Peyer's patch (tissue), 4 donors: ENCODE measurements around the gene UMOD. TPM values are rescaled to one million over a fixed set of nuclear protein-coding genes. Genes with fewer than 3 reads are reported as not detected.
A peak's percentile ranks its signal among the peaks of the same experiment; 100 is the strongest.

Source experiments
- DNase-seq, 3 donors: peaks; one replicate each; pipeline ENCODE4 v3.0.0-alpha.2; 2017 to 2019
- H3K27ac ChIP-seq, 4 donors: fragments of 200-600 bp; sonication (generic); one replicate each; pipeline ENCODE4 v1.5.1; 2016 to 2019
- H3K27me3 ChIP-seq, 2 donors: fragments of 200-600 bp; sonication (generic); one replicate each; pipeline ENCODE4 v1.5.1; 2019
- H3K36me3 ChIP-seq, 3 donors: fragments of 200-600 bp; sonication (generic); one replicate each; pipeline ENCODE4 v1.5.1; 2016 to 2019
- H3K4me1 ChIP-seq, 4 donors: fragments of 200-600 bp; sonication (generic); one replicate each; pipeline ENCODE4 v1.5.1; 2016 to 2019
- H3K4me3 ChIP-seq, 4 donors: fragments of 200-600 bp; sonication (generic); 1 replicate in 3 of 4; 2 replicates in 1 of 4; pipeline ENCODE4 v1.5.1; 2016 to 2019; ENCODE audit warnings: mild to moderate bottlenecking in 1 of 4
- H3K9me3 ChIP-seq, 4 donors: fragments of 200-600 bp; sonication (generic); one replicate each; pipeline ENCODE4 v1.5.1; 2016 to 2019; ENCODE audit warnings: mild to moderate bottlenecking in 1 of 4
- CTCF ChIP-seq, 6 experiments: fragments of 450-650 bp in 4 of 6; fragments of 200-600 bp in 2 of 6; sonication (generic) in 1 of 6; IDR thresholded peaks; one replicate each; pipeline ENCODE4 v1.5.1; 2017 to 2019; ENCODE audit warnings: antibody characterized with exemption in 6 of 6, mild to moderate bottlenecking in 3 of 6, moderate library complexity in 1 of 6
- POLR2A ChIP-seq, 2 donors: fragments of 450-650 bp; IDR thresholded peaks; one replicate each; pipeline ENCODE4 v1.5.1; 2017; ENCODE audit warnings: antibody characterized with exemption in 2 of 2, mild to moderate bottlenecking in 2 of 2, moderate library complexity in 2 of 2
- total RNA-seq, 4 donors: library from RNA; depleted of rRNA; stranded (reverse); fragments of >200 nt; gene quantifications; one replicate each; pipeline ENCODE4 v1.1.0, GENCODE V29; 2016

Gene UMOD
- total RNA-seq, 4 donors from 2014 or later = not detected

GRCh38 chr16:20397468-20398074 is 45.1 kb upstream of the UMOD start:
- H3K4me1 ChIP-seq = no peaks in the 10 kb centered on the region
- H3K9me3 ChIP-seq = no peaks in the 10 kb centered on the region
- TF ChIP-seq CTCF (IDR thresholded peaks at IDR 0.05) = no peak
- TF ChIP-seq POLR2A (IDR thresholded peaks at IDR 0.05) = no peak
- H3K4me3 ChIP-seq = no peak overlapping the region
- no peak for DNase-seq
- H3K27ac ChIP-seq = no peak overlapping the region
- no peaks in the 10 kb centered on the region for H3K36me3 ChIP-seq
- no peaks in the 10 kb centered on the region for H3K27me3 ChIP-seq

- Histone ChIP-seq H3K27me3 (no peaks in the 10 kb centered on the region), H3K4me1 (no peaks in the 10 kb centered on the region), H3K27ac (no peak overlapping the region), H3K36me3 (no peaks in the 10 kb centered on the region), H3K9me3 (no peaks in the 10 kb centered on the region), H3K4me3 (no peak overlapping the region)
- TF ChIP-seq CTCF (IDR thresholded peaks at IDR 0.05) (no peak), POLR2A (IDR thresholded peaks at IDR 0.05) (no peak)
- no peak for DNase-seq
Observed at GRCh38 chr16:20396846-20397467, 44.4 kb upstream of the UMOD start.

- H3K9me3 ChIP-seq = no peaks in the 10 kb centered on the region
- no peaks in the 10 kb centered on the region for H3K36me3 ChIP-seq
- TF ChIP-seq CTCF (IDR thresholded peaks at IDR 0.05) (no peak), POLR2A (IDR thresholded peaks at IDR 0.05) (no peak)
- H3K27ac ChIP-seq = no peak overlapping the region
- no peak overlapping the region for H3K4me3 ChIP-seq
- DNase-seq = no peak
- no peaks in the 10 kb centered on the region for H3K27me3 ChIP-seq
- H3K4me1 ChIP-seq = no peaks in the 10 kb centered on the region
Observed at GRCh38 chr16:20395946-20396345, 43.4 kb upstream of the UMOD start.

- Histone ChIP-seq H3K4me3 (no peak overlapping the region), H3K9me3 (no peaks in the 10 kb centered on the region), H3K36me3 (no peaks in the 10 kb centered on the region), H3K27ac (peak overlapping the region in 1 of 4 donors; percentile 32), H3K27me3 (no peaks in the 10 kb centered on the region), H3K4me1 (no peaks in the 10 kb centered on the region)
- DNase-seq = no peak
- no peak for TF ChIP-seq POLR2A (IDR thresholded peaks at IDR 0.05)
- no peak for TF ChIP-seq CTCF (IDR thresholded peaks at IDR 0.05)
Observed at GRCh38 chr16:20393801-20394577, 41.5 kb upstream of the UMOD start.

GRCh38 chr16:20391045-20391444 is 38.5 kb upstream of the UMOD start:
- no peak overlapping the region for H3K27ac ChIP-seq
- no peak for DNase-seq
- H3K27me3 ChIP-seq = no peaks in the 10 kb centered on the region
- H3K9me3 ChIP-seq = no peaks in the 10 kb centered on the region
- H3K36me3 ChIP-seq = no peaks in the 10 kb centered on the region
- H3K4me1 ChIP-seq = peaks cover 0 to 3% (median 0%) of the 10 kb centered on the region in 4 donors
- no peak for TF ChIP-seq CTCF (IDR thresholded peaks at IDR 0.05)
- no peak for TF ChIP-seq POLR2A (IDR thresholded peaks at IDR 0.05)
- no peak overlapping the region for H3K4me3 ChIP-seq
